ENCODE data around the gene HACL1.
"Not testable (repeated sequence)": the region's sequence is repeated elsewhere in the genome, so short reads cannot be mapped to it uniquely, and the experiment has no call there.

HACL1 gene

DNA sequence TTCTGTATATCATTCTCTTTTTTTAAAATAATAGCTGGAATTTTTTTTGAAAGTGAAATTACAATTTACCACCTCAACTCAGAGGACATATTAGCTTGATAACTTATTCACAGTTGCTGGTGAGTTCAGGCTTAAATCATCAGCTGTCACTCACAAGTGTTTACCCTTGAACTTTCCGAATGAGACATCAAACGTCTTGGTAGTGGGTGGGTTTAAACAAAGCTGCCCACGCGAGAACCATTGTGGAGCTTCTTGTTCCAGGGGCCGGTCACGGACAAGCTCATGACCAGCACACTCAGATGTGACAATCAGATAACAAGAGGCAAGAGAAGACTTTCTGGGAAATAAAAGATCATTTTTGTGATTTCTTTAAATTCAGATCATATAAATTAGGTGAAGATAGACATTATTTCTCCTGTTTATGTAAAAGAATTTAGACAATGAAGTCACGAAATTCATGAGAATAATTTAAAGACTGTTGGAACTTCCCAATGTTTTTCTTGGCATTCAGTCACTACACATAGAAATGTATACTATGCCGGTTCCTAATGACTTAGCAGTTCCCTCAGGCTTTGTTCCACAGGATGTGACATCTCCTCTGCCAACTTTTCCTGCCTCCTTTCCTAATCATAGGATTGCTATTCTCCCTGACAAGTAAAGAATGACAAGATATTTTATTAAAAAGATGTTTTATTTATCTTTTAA lies 29.4 kb upstream of the HACL1 start:
- DNase-seq (ENCODE audit: low read depth in 3 of 3) = no peak

DNA sequence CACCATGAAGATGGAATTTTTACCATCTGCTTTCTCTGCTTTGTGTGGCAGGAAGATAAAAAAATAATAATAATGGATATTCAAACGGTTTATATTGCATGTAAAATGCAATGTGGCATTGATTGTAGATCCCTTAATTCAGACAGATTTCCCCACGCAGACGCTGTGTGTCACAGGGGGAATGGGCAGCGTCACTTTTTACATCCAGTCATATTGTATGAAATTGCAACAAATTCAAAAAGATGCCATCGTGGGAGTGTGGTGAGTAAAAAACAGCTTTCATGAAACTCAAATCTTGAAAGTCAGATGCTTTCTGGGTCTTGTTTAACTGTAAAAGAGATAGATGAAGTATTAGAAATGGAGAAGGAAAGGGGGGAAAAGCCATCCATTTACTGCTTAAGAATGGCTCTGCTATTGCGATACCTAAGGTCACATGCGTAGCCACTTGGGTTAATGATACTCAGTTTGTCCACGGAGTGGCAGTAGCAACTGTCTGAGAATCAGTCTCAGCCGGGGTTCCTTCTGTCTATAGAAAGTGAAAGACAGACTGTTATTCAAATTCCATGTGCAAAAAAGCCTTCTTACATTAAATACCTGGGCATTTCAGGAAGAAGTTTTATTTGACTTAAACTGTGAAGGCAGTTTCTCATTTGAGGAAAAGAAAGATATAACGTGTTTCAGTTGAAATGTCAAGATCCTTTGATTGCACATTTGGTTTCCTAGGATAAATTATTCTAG lies 28.7 kb upstream of the HACL1 start:
- peak in 1 of 3 donors; percentile 44 for DNase-seq (ENCODE audit: low read depth in 3 of 3)

DNA sequence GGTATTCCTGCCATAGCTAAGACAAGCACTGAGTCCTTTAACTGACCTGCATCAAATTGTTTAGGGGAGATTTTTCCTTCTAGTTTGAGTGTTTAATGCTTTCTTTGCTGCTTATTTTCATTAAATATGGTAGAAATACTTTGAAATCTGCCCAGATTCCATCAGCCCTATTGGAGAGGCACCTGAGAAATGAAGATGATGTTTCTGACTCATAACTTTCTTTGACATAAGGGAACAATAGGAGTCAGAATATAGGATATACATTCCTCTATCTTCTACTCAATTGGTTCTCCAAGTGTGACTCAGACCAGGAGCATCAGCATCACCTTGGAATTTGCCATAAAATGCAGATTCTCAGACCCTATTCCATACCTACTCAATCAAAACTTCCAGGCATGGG lies 27.6 kb upstream of the HACL1 start:
- no peak for DNase-seq (ENCODE audit: low read depth in 3 of 3)

GRCh38 chr3:15623535-15624440 lies 22.4 kb upstream of the HACL1 start:
- DNase-seq (ENCODE audit: low read depth in 3 of 3) = no peak

DNA sequence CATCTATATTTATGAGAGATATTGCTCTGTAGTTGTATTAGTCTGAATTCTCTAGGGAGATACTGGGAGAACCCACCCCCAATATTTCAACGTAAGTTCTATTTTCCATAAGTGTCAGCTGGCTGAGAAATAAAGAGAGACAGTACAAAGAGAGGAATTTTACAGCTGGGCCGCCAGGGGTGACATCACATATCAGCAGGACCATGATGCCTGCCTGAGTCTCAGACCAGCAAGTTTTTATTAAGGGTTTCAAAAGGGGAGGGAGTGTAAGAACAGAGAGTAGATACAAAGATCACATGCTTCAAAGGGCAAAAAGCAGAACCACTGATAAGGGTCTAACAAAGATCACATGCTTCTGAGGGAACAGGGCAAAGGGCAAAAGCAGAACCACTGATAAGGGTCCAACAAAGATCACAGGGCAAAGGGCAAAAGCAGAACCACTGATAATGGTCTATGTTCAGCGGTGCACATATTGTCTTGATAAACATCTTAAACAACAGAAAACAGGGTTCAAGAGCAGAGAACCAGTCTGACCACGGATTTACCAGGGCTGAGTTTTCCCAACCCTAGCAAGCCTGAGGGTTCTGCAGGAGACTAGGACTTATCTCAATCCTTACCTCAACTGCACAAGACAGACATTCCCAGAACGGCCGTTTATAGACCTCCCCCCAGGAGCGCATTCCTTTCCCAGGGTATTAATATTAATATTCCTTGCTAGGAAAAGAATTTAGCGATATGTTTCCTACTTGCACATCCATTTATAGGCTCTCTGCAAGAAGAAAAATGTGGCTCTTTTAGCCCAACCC lies 18.5 kb upstream of the HACL1 start:
- not testable (repeated sequence) for DNase-seq (ENCODE audit: low read depth in 3 of 3)

DNA sequence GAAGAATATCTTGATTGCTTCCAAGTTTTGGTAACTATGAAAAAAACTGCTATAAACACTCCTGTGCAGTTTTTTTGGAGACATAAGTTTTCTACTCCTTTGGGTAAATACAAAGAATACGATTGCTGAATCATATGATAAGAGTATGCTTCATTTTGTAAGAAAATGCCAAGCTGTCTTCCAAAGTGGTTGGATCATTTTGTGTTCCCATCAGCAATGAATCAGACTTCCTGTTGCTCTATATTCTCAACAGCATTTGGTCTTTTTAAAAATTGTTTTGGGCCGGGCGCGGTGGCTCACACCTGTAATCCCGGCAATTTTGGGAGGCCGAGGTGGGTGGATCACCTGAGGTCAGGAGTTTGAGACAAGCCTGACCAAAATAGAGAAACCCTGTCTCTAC lies 14.7 kb upstream of the HACL1 start:
- no peak for DNase-seq (ENCODE audit: low read depth in 3 of 3)

GRCh38 chr3:15614958-15615357 lies 13.6 kb upstream of the HACL1 start:
- no peak for DNase-seq (ENCODE audit: low read depth in 3 of 3)

DNA sequence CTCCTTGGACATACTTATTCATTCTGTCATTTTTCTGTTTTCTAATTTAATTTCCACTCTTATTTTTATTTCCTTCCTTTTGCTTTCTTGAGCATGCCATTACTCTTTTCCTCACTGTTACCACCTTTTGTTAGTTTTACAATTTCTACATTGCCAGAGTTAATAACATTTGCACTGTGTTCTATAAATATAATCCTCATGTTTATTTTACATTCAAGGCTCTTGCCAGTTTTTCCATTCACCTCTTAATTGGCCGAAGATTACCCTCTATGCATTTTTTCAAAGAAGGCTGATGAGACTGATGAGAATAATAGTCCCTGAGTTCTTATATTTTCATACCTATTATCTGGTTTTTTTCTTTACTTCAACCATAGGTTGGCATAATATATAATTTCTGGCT lies 10.6 kb upstream of the HACL1 start:
- DNase-seq (ENCODE audit: low read depth in 3 of 3) = no peak

- DNase-seq (ENCODE audit: low read depth in 3 of 3) = no peak
These were observed 9.6 kb upstream of the HACL1 start for GRCh38 chr3:15611018-15611417.

GRCh38 chr3:15610082-15610759 lies 8.9 kb upstream of the HACL1 start:
- no peak for DNase-seq (ENCODE audit: low read depth in 3 of 3)

DNA sequence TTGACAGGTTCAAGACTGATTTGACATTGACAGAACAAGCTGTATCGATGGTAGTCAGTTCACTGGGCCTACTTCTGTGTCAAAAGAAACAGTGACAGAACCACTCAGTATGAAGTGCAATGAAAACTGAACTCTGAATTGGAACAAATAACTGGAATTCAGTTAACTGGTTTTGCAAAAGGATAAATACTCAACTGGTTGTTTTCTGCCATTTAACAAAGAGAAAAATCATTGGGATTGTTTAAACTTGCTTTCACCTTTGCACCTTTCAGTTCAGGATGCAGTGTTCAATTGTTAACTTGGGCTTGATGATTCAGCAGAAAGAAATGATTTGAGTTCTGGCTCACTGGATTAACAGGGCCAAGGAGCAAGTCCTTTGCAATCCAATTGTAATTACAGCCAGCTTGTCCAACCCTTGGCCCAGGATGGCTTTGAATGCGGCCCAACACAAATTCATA lies 5.1 kb upstream of the HACL1 start:
- no peak for DNase-seq (ENCODE audit: low read depth in 3 of 3)

DNA sequence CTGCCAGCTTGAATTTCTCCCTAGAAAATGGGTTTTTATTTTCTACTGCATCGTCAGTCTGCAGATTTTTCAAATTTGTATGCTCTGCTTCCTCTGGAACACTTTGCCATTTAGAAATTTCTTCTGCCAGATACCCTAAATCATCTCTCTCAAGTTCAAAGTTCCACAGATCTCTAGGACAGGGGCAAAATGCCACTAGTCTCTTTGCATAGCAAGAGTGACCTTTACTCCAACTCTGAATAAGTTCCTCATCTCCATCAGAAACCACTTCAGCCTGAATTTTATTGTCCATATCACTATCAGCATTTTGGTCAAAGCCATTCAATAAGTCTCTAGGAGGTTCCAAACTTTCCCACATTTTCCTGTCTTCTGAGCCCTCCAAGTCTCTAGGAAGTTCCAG lies 3.2 kb upstream of the HACL1 start:
- not testable (repeated sequence) for DNase-seq (ENCODE audit: low read depth in 3 of 3)

GRCh38 chr3:15602816-15603215 lies 1.4 kb upstream of the HACL1 start:
- DNase-seq (ENCODE audit: low read depth in 3 of 3) = not testable (repeated sequence)

- DNase-seq (ENCODE audit: low read depth in 3 of 3) = no peak
These were observed 772 bp upstream of the HACL1 start for GRCh38 chr3:15602146-15602536.

DNA sequence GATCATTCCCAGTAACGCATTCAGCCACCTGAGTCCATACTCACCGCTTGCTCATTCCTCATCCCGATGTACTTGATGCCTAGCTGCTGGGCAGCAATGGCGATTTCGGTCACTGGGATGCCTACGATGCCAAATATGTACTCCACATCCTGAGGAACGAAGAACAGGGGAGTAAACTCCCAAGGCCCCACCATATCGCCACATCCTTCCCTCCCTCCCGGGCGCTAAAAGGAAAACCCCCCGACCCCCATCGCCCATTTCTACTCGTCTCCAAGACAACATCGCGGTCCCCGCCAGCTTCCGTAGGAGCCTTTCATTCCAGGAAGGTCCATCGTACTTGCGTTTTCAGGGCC lies 347 bp downstream of the HACL1 start:
- DNase-seq (ENCODE audit: low read depth in 3 of 3) = no peak

GRCh38 chr3:15595955-15596354 lies 5.4 kb downstream of the HACL1 start:
- no peak for DNase-seq (ENCODE audit: low read depth in 3 of 3)

DNA sequence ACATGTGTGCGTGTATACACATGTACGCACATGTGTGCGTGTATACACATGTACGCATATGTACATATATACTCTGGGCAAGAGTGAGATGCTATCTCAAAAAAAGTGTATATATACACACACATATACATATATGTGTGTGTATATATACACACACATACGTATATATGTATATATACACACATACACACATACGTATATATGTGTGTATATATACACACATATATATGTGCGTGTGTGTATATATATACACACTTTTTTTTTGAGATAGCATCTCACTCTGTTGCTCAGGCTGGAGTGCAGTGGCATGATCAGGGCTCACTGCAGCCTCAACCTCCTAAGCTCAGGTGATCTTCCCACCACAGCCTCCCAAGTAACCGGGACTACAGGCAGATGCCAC lies 8.4 kb downstream of the HACL1 start:
- no peak for DNase-seq (ENCODE audit: low read depth in 3 of 3)

DNA sequence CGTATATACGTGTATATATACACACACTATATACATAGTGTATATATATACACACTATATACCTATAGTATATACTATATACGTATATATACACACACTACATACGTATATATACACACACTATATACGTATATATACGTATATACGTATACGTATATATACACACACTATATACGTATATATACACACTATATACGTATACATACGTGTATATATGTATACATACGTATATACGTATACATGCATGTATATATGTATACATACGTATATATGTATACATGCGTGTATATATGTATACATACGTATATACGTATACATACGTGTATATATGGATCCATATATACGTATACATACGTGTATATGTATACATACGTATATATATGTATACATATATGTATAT lies 9.4 kb downstream of the HACL1 start:
- no peak for DNase-seq (ENCODE audit: low read depth in 3 of 3)

GRCh38 chr3:15591242-15591641 lies 10.1 kb downstream of the HACL1 start:
- no peak for DNase-seq (ENCODE audit: low read depth in 3 of 3)

DNA sequence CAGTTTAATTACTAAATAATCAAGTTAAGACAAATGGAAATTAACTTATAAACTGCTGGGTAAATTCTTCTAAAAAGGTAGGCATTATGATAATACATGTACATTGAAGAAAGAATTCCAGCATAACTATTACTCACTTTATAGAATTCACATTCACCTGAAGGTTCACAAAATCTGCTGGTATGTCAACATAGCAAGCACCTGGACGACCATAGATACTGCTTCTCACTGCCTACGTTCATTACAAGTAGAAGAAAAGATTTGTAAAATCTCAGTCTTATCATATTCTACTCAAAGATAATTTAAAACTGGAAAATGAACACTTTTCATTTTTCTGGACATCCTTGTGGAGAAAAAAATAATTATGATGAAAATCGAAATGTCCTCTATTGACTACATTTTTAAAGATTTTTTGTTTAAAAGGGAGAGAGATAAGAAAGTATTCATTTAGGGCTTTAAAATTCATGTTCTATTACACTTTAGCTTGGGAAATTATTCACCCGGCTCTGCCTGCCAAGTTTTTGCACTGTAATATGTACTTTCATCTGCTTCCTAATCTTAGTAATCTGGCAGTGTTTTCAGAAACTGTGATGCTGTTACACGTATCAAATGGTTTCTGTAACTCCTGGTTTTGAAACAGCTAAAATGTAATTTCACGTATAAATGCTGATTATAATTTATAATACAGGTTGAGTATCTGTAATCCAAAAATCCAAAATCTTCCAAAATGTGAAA lies 16.1 kb downstream of the HACL1 start:
- no peak for DNase-seq (ENCODE audit: low read depth in 3 of 3)

Data from stimulated activated CD4-positive, alpha-beta T cell treated with anti-CD3 and anti-CD28 coated beads, TNF-alpha, amount 100 ng/mL, for 48 hours (primary cell).